HG03159 (cell line): ENCODE results near the gene C5orf63.
"Not testable (repeated sequence)": the region's sequence is repeated elsewhere in the genome, so short reads cannot be mapped to it uniquely, and the experiment has no call there.

ENCODE experiments used
- ATAC-seq: cut with Tn5 transposase; IDR thresholded peaks from one replicate; pipeline ENCODE4 v1.9.1; 2021; ENCODE audit warnings: mild to moderate bottlenecking, moderate library complexity; ENCODE audit not compliant: unreplicated experiment

The C5orf63 gene

GRCh38 chr5:127038550-127038949 lies 34.8 kb downstream of the C5orf63 start:
- no peak for ATAC-seq

GRCh38 chr5:127031863-127032232 lies 41.5 kb downstream of the C5orf63 start:
- ATAC-seq: no peak

GRCh38 chr5:127031147-127031862 lies 42.0 kb downstream of the C5orf63 start:
- peak; percentile 25 for ATAC-seq

GRCh38 chr5:127030259-127031146 lies 42.8 kb downstream of the C5orf63 start, which contains the start of gene MARCHF3:
MARCHF3 (minus strand) TSS chr5:127030558; CDS start chr5:126918171, 112,387 bp downstream.
- peak; percentile 95 for ATAC-seq

GRCh38 chr5:127029581-127030258 lies 43.6 kb downstream of the C5orf63 start:
- peak; percentile 27 for ATAC-seq

GRCh38 chr5:127028822-127029457 lies 44.4 kb downstream of the C5orf63 start:
- peak; percentile 13 for ATAC-seq

GRCh38 chr5:127027539-127027938 lies 45.8 kb downstream of the C5orf63 start:
- ATAC-seq: no peak

- no peak for ATAC-seq
Observed at GRCh38 chr5:127026166-127026565, 47.1 kb downstream of the C5orf63 start.

- ATAC-seq: no peak
Observed at GRCh38 chr5:127025467-127025866, 47.8 kb downstream of the C5orf63 start.

- no peak for ATAC-seq
Observed at GRCh38 chr5:127024821-127025220, 48.5 kb downstream of the C5orf63 start.

GRCh38 chr5:127023552-127024191 lies 49.6 kb downstream of the C5orf63 start:
- not testable (repeated sequence) for ATAC-seq

- no peak for ATAC-seq
Observed at GRCh38 chr5:127022846-127023245, 50.5 kb downstream of the C5orf63 start.

GRCh38 chr5:127019928-127020327 lies 53.4 kb downstream of the C5orf63 start:
- no peak for ATAC-seq

- not testable (repeated sequence) for ATAC-seq
Observed at GRCh38 chr5:127016722-127017121, 56.6 kb downstream of the C5orf63 start.

- ATAC-seq: no peak
Observed at GRCh38 chr5:127015716-127016115, 57.6 kb downstream of the C5orf63 start.

- ATAC-seq: peak; percentile 35
Observed at GRCh38 chr5:127014573-127014972, 58.7 kb downstream of the C5orf63 start.

- ATAC-seq: no peak
Observed at GRCh38 chr5:127013407-127013806, 59.9 kb downstream of the C5orf63 start.

GRCh38 chr5:127012916-127013315 lies 60.4 kb downstream of the C5orf63 start:
- ATAC-seq: no peak

- peak; percentile 89 for ATAC-seq
Observed at GRCh38 chr5:127011961-127012644, 61.2 kb downstream of the C5orf63 start.

GRCh38 chr5:127011153-127011552 lies 62.1 kb downstream of the C5orf63 start:
- ATAC-seq: no peak
